Stimulated activated CD8-positive, alpha-beta memory T cell treated with anti-CD3 and anti-CD28 coated beads, Interleukin-4, amount 100 ng/mL, for 48 hours (primary cell): ENCODE measurements around the gene PAK1IP1.
A peak's percentile ranks its signal among the peaks of the same experiment; 100 is the strongest.
"Not testable (repeated sequence)": the region's sequence is repeated elsewhere in the genome, so short reads cannot be mapped to it uniquely, and the experiment has no call there.

ENCODE experiments used
- DNase-seq: peaks from one replicate; pipeline ENCODE4 v3.0.0-alpha.2; 2020

The PAK1IP1 gene

GRCh38 chr6:10694302-10695085 lies at the start of gene PAK1IP1, which contains the start of gene C6orf52:
Gene PAK1IP1 (plus strand): TSS chr6:10694972. CDS start chr6:10694986, 14 bp downstream.
Gene C6orf52 (minus strand): TSS chr6:10694616. CDS start chr6:10687550, 7,066 bp downstream.
- DNase-seq: peak; percentile 93

GRCh38 chr6:10655508-10656055 lies 39.2 kb upstream of the PAK1IP1 start:
- DNase-seq: peak; percentile 29

GRCh38 chr6:10658910-10659698 lies 35.7 kb upstream of the PAK1IP1 start:
- DNase-seq: no peak

- no peak for DNase-seq
Observed at GRCh38 chr6:10659699-10660348, 34.9 kb upstream of the PAK1IP1 start.

- not testable (repeated sequence) for DNase-seq
Observed at GRCh38 chr6:10660431-10661191, 34.2 kb upstream of the PAK1IP1 start.

GRCh38 chr6:10662207-10662606 lies 32.6 kb upstream of the PAK1IP1 start:
- no peak for DNase-seq

GRCh38 chr6:10662742-10663141 lies 32.0 kb upstream of the PAK1IP1 start:
- DNase-seq: no peak

GRCh38 chr6:10665595-10665994 lies 29.2 kb upstream of the PAK1IP1 start:
- DNase-seq: not testable (repeated sequence)

GRCh38 chr6:10668126-10668917 lies 26.4 kb upstream of the PAK1IP1 start:
- DNase-seq: no peak

- DNase-seq: no peak
Observed at GRCh38 chr6:10676403-10676802, 18.4 kb upstream of the PAK1IP1 start.

GRCh38 chr6:10678456-10678855 lies 16.3 kb upstream of the PAK1IP1 start:
- DNase-seq: no peak

GRCh38 chr6:10681795-10682194 lies 13.0 kb upstream of the PAK1IP1 start:
- DNase-seq: no peak

- DNase-seq: no peak
Observed at GRCh38 chr6:10682355-10682988, 12.3 kb upstream of the PAK1IP1 start.

GRCh38 chr6:10684618-10685017 lies 10.2 kb upstream of the PAK1IP1 start:
- no peak for DNase-seq

GRCh38 chr6:10685092-10685915 lies 9.5 kb upstream of the PAK1IP1 start:
- DNase-seq: no peak

- DNase-seq: no peak
Observed at GRCh38 chr6:10686901-10687300, 7.9 kb upstream of the PAK1IP1 start.

GRCh38 chr6:10687582-10687981 lies 7.2 kb upstream of the PAK1IP1 start:
- no peak for DNase-seq

GRCh38 chr6:10690651-10691445 lies 3.9 kb upstream of the PAK1IP1 start:
- no peak for DNase-seq

GRCh38 chr6:10692965-10693538 lies 1.7 kb upstream of the PAK1IP1 start:
- DNase-seq: no peak
